A549 (cell line): Measurements from ENCODE around the gene OVOL2.

ENCODE experiments used
- BHLHE40 ChIP-seq: IDR thresholded peaks from 2 replicates; pipeline ENCODE4 v1.6.1; 2012; ENCODE audit warnings: low read depth, low read length, inconsistent platforms
- CTCF ChIP-seq: fragments of >200 bp; sonication (Bioruptor Twin); formaldehyde crosslinking; IDR thresholded peaks from 3 replicates; pipeline ENCODE4 v1.5.1; 2016
- HES2 ChIP-seq: fragments of >200 bp; sonication (Bioruptor Twin); formaldehyde crosslinking; IDR thresholded peaks from 2 replicates; pipeline ENCODE4 v1.6.1; 2016
- HOXB5 ChIP-seq: fragments of 250-450 bp; sonication (Bioruptor Pico); IDR thresholded peaks from 2 replicates; pipeline ENCODE4 v1.5.0; 2020; ENCODE audit warnings: mild to moderate bottlenecking, moderate library complexity
- RAD21 ChIP-seq, 2 experiments: fragments of >200 bp in 1 of 2; sonication (Bioruptor Twin) in 1 of 2; formaldehyde crosslinking in 1 of 2; IDR thresholded peaks in 1 of 2; conservative IDR thresholded peaks in 1 of 2; 2 replicates in 1 of 2; 3 replicates in 1 of 2; pipeline ENCODE4 v1.6.1; 2012 to 2018; ENCODE audit warnings: inconsistent platforms in 1 of 2
- RCOR1 ChIP-seq: fragments of 150-350 bp; IDR thresholded peaks from 2 replicates; pipeline ENCODE4 v1.6.1; 2014; ENCODE audit warnings: antibody characterized with exemption, low read length, low read depth
- SMC3 ChIP-seq: fragments of >200 bp; sonication (Bioruptor Twin); formaldehyde crosslinking; IDR thresholded peaks from 3 replicates; pipeline ENCODE4 v1.6.1; 2018; ENCODE audit warnings: inconsistent platforms
- ZFP36 ChIP-seq: fragments of 450-650 bp; IDR thresholded peaks from 2 replicates; pipeline ENCODE4 v1.6.1; 2014; ENCODE audit warnings: borderline replicate concordance; ENCODE audit not compliant: partially characterized antibody

- TF ChIP-seq CTCF (no peak), SMC3 (no peak), HOXB5 (CRISPR knock-in tag) (no peak), RAD21 (conservative IDR thresholded peaks at IDR 0.05 in 1 of 2, IDR thresholded peaks at IDR 0.05 in 1 of 2) (no peak), HES2 (no peak), BHLHE40 (no peak), RCOR1 (no peak), ZFP36 (no peak)
Observed at GRCh38 chr20:18063676-18064075, 6.0 kb upstream of the OVOL2 start.
